K562 (cell line): Measurements from ENCODE around the gene SETSIP. TPM values are rescaled to one million over a fixed set of nuclear protein-coding genes. Genes with fewer than 3 reads are reported as not detected.
"Not testable (repeated sequence)": the region's sequence is repeated elsewhere in the genome, so short reads cannot be mapped to it uniquely, and the experiment has no call there.

Source experiments
- ATAC-seq: fragments of 200-7000 bp; cut with Tn5 transposase; 3 replicates; pipeline ENCODE4 v1.9.1; 2020; ENCODE audit warnings: moderate library complexity
- BruUV-seq: library from RNA; stranded (reverse); fragments of 400-500 nt; replicated peaks from 2 replicates; lab custom pipeline; 2021; lab: Mats Ljungman, UMichigan
- CTCF ChIA-PET: fragments of 300-600 bp; formaldehyde crosslinking; extraction: SDS; loops from one replicate; lab custom pipeline; 2021; ENCODE audit warnings: low intra/inter-chr PET ratio; lab: Yijun Ruan, JAX
- POLR2A ChIA-PET: fragments of 300-600, 350-650 bp; sonication (Branson Sonifier 250); formaldehyde crosslinking; extraction: SDS; loops from one replicate; lab custom pipeline; 2021; ENCODE audit warnings: antibody characterized with exemption, inconsistent platforms; lab: Yijun Ruan, JAX
- DNase-seq, 4 experiments: peaks; one replicate each; pipeline versions ENCODE4 v3.0.0 to v3.0.0-alpha.2; 2011 to 2018; ENCODE audit warnings: low spot score in 3 of 4, mixed read lengths in 3 of 4; ENCODE audit errors: extremely low read depth in 1 of 4
- FAIRE-seq: peaks from 2 replicates; lab custom pipeline; 2011; peaks lifted over from hg19 to GRCh38; lab: Jason Lieb, UNC
- H2AFZ ChIP-seq: 2 replicates; pipeline ENCODE4 v1.6.0; 2011; ENCODE audit warnings: low read depth, low read length, control low read depth, inconsistent platforms
- H3K27ac ChIP-seq: fragments of 200-600 bp; 3 replicates; pipeline ENCODE4 v1.8.0; 2011; ENCODE audit warnings: low read depth, mild to moderate bottlenecking, control low read depth, inconsistent platforms, low read length, moderate library complexity, mixed read lengths; ENCODE audit errors: extremely low read depth
- H3K27me3 ChIP-seq, 2 experiments: fragments of 300-600 bp in 1 of 2; 2 replicates in 1 of 2; 3 replicates in 1 of 2; pipeline versions ENCODE4 v1.6.0 to v1.8.0; 2011; ENCODE audit warnings: inconsistent platforms in 2 of 2, low read length in 2 of 2, mild to moderate bottlenecking in 1 of 2, mixed read lengths in 1 of 2, moderate library complexity in 1 of 2; ENCODE audit not compliant: control insufficient read depth in 2 of 2, insufficient read depth in 2 of 2
- H3K36me3 ChIP-seq: fragments of 300-600 bp; 3 replicates; pipeline ENCODE4 v1.8.0; 2011; ENCODE audit warnings: mild to moderate bottlenecking, low read length, inconsistent platforms; ENCODE audit not compliant: control insufficient read depth, insufficient read depth
- H3K4me1 ChIP-seq, 2 experiments: fragments of 200-600 bp in 1 of 2; replicated peaks in 1 of 2; 2 replicates in 1 of 2; 3 replicates in 1 of 2; pipeline versions ENCODE4 v1.5.1 to v1.8.0; 2011; ENCODE audit warnings: inconsistent platforms in 2 of 2, low read length in 2 of 2, mild to moderate bottlenecking in 1 of 2, mixed read lengths in 1 of 2, moderate library complexity in 1 of 2; ENCODE audit not compliant: control insufficient read depth in 2 of 2, insufficient read depth in 2 of 2
- H3K4me2 ChIP-seq: 2 replicates; pipeline ENCODE4 v1.6.1; 2011; ENCODE audit warnings: low read length, control low read depth, inconsistent platforms, mixed read lengths; ENCODE audit not compliant: insufficient read depth
- H3K4me3 ChIP-seq: fragments of 200-600 bp; sonication (generic), shearing (Covaris generic); 2 replicates; pipeline ENCODE4 v1.5.1; 2016; ENCODE audit warnings: control low read depth, inconsistent platforms
- H3K79me2 ChIP-seq: fragments of 200-600 bp; 3 replicates; pipeline ENCODE4 v1.8.0; 2011; ENCODE audit warnings: low read length, inconsistent platforms; ENCODE audit not compliant: control insufficient read depth, insufficient read depth
- H3K9ac ChIP-seq, 2 experiments: 2 replicates each; pipeline versions ENCODE4 v1.6.0 to v1.6.1; 2011; ENCODE audit warnings: low read depth in 2 of 2, low read length in 2 of 2, control low read depth in 1 of 2, inconsistent platforms in 1 of 2, mild to moderate bottlenecking in 1 of 2, mixed read lengths in 1 of 2; ENCODE audit not compliant: insufficient read depth in 1 of 2
- H3K9me1 ChIP-seq: one replicate; pipeline ENCODE4 v1.6.0; 2011; ENCODE audit warnings: inconsistent platforms, mild to moderate bottlenecking, low read length, moderate library complexity; ENCODE audit not compliant: control insufficient read depth, insufficient read depth
- H3K9me3 ChIP-seq: replicated peaks from 2 replicates; pipeline ENCODE4 v1.5.1; 2011; ENCODE audit warnings: low read depth, low read length, inconsistent platforms; ENCODE audit not compliant: control insufficient read depth, insufficient read depth
- H4K20me1 ChIP-seq: replicated peaks from 2 replicates; pipeline ENCODE4 v1.6.1; 2011; ENCODE audit warnings: low read length, inconsistent platforms, mixed read lengths; ENCODE audit not compliant: control insufficient read depth, insufficient read depth
- ATF1 ChIP-seq, 2 experiments: fragments of 450-650 bp in 1 of 2; IDR thresholded peaks; 2 replicates each; pipeline ENCODE4 v1.6.1; 2016; ENCODE audit warnings: missing compliant biosample characterization in 1 of 2, missing genetic modification characterization in 1 of 2
- DLX4 ChIP-seq: fragments of 250-450 bp; sonication (Bioruptor Pico); IDR thresholded peaks from 2 replicates; pipeline ENCODE4 v1.6.1; 2021; ENCODE audit warnings: mild to moderate bottlenecking
- NR2F6 ChIP-seq: fragments of 450-650 bp; formaldehyde crosslinking; IDR thresholded peaks from 2 replicates; pipeline ENCODE4 v1.4.0; 2020; ENCODE audit warnings: mild to moderate bottlenecking
- WGBS: fragments of 100-300 bp; shearing (Covaris generic); methylation state at CpG from one replicate; pipeline ENCODE4 v1.1.6; 2016; ENCODE audit warnings: low coverage, mixed read lengths; ENCODE audit not compliant: insufficient coverage; ENCODE audit errors: missing lambda C conversion rate; 5-methylcytosine and 5-hydroxymethylcytosine counted together
- in situ Hi-C: fragments of 300-500 bp; cut with MboI; formaldehyde crosslinking; loops from 4 replicates; pipeline ENCODE4 v1.15.0; 2018; ENCODE audit warnings: inconsistent platforms, mixed read lengths
- intact Hi-C: fragments of 100-400 bp; cut with micrococcal nuclease; formaldehyde crosslinking; loops from 2 replicates; pipeline ENCODE4 v1.14.2; 2022
- polyA plus RNA-seq, 8 experiments: library from polyadenylated mRNA; depleted of rRNA in 4 of 8; stranded (reverse) in 5 of 8; unstranded in 3 of 8; fragments of >200 nt; fragmentation: Nextera tagmentation in 2 of 8; fragmentation: Illumina TruSeq in 1 of 8; extraction: Ambion mirVana in 2 of 8; extraction: Trizol in 1 of 8; gene quantifications; 2 replicates each; pipeline versions ENCODE4 v1.2.1 to v1.2.3, GENCODE V29; 2011 to 2014; ENCODE audit warnings: inconsistent platforms in 1 of 8, missing spikeins in 1 of 8
- total RNA-seq, 7 experiments: library from RNA; depleted of rRNA in 6 of 7; stranded (reverse); fragments of >200 nt in 6 of 7; fragmentation: Illumina TruSeq in 2 of 7; extraction: Trizol in 2 of 7; gene quantifications; 2 replicates each; pipeline versions ENCODE4 v1.2.1 to v1.2.3, GENCODE V29; 2011 to 2021; ENCODE audit warnings: low replicate concordance in 1 of 7

SETSIP gene
- total and polyA plus RNA-seq, 9 of the 15 experiments (the other 6 are each of a cell fraction or from before 2014, with no cell fraction given) = 0.22 to 0.43 TPM; not detected in 7

- WGBS = 93% methylated on average over 7 of the region's 7 CpGs
- no TSS peak for BruUV-seq
- no peak for DNase-seq
- Histone ChIP-seq H2AFZ (peak overlapping the region; percentile 97), H4K20me1 (no peaks in the 10 kb centered on the region), H3K4me1 (peaks cover 3 to 8% of the 10 kb centered on the region in 2 experiments; a peak in 3 of 5 replicates), H3K9me3 (no peaks in the 10 kb centered on the region), H3K79me2 (no peaks in the 10 kb centered on the region), H3K9ac (no peak overlapping the region; a peak in 1 of 4 replicates), H3K9me1 (no peaks in the 10 kb centered on the region), H3K4me2 (peak overlapping the region; percentile 87), H3K27me3 (no peaks in the 10 kb centered on the region), H3K36me3 (no peaks in the 10 kb centered on the region), H3K4me3 (peak overlapping the region; percentile 56; the same call in 1 of the 2 replicates), H3K27ac (peak overlapping the region; percentile 58; the same call in 1 of the 3 replicates)
- ATAC-seq = no peak
- no peak for TF ChIP-seq ATF1 (CRISPR knock-in tag; IDR thresholded peaks at IDR 0.05)
- no peak for TF ChIP-seq ATF1 (tag; IDR thresholded peaks at IDR 0.05)
- no peak for TF ChIP-seq DLX4
- no peak for TF ChIP-seq NR2F6
- intact Hi-C loops (no loop called here), in situ Hi-C loops (no loop called here)
- ChIA-PET CTCF (no interaction called here), POLR2A (no interaction called here)
- no peak for FAIRE-seq
Measured at GRCh38 chr1:92079441-92079840, 4.2 kb upstream of the SETSIP start.

DNA sequence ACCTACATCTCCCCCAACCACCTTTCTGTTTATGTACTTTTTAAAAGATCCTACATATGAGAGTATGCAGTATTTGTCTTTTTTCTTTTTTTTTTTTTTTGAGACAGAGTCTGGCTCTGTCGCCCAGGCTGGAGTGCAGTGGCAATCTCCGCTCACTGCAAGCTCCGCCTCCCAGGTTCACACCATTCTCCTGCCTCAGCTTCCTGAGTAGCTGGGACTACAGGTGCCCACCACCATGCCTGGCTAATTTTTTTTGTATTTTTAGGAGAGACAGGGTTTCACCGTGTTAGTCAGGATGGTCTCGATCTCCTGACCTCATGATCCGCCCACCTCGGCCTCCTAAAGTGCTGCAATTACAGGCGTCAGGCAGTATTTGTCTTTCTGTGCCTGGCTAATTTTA, 2.9 kb upstream of the SETSIP start:
- H3K9ac ChIP-seq, H3K79me2 ChIP-seq, H3K4me1 ChIP-seq, H3K4me3 ChIP-seq, POLR2A ChIA-PET, H4K20me1 ChIP-seq, ATAC-seq, DNase-seq, intact Hi-C loops, H3K9me3 ChIP-seq, in situ Hi-C loops, CTCF ChIA-PET, BruUV-seq, H3K36me3 ChIP-seq, H3K9me1 ChIP-seq, H3K4me2 ChIP-seq, FAIRE-seq, H2AFZ ChIP-seq, H3K27ac ChIP-seq, H3K27me3 ChIP-seq: not testable (repeated sequence)
- WGBS = 67% methylated on average over 5 of the region's 8 CpGs
